ENCODE data around the gene DHX35.

DNA sequence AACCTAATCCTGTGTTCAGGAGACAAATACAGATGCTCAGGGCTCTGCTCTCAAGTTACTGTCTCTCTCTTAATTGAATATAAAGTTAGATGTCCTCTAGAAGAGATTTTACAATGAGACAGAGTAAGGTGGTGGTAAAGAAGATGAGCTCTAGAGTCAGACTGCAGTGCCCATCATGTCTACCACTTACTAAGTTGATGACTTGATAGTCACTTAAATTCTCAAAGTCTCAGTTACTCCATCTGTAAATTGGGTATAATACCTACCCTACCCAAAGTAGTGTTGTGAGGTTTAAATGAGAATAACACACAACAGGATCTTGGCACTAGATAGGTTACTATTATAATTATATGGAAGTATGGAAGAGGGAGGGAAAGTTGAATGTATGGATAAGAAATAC, 1.6 kb downstream of the DHX35 start:
- TF ChIP-seq ZEB2 (tag by site-specific recombination; IDR thresholded peaks at IDR 0.05) (no peak), YY1 (tag by site-specific recombination; IDR thresholded peaks at IDR 0.05) (no peak), ZBTB21 (tag by site-specific recombination; IDR thresholded peaks at IDR 0.05) (no peak), ZNF155 (tag by site-specific recombination; IDR thresholded peaks at IDR 0.05) (no peak), ZNF112 (tag by site-specific recombination; IDR thresholded peaks at IDR 0.05) (no peak), ZBTB8A (tag by site-specific recombination; IDR thresholded peaks at IDR 0.05) (no peak), HOXA7 (CRISPR knock-in tag; IDR thresholded peaks at IDR 0.05; ENCODE audit: borderline replicate concordance) (no peak), ZNF121 (tag by site-specific recombination; IDR thresholded peaks at IDR 0.05) (no peak)
- TF ChIP-seq, protein P1, sequence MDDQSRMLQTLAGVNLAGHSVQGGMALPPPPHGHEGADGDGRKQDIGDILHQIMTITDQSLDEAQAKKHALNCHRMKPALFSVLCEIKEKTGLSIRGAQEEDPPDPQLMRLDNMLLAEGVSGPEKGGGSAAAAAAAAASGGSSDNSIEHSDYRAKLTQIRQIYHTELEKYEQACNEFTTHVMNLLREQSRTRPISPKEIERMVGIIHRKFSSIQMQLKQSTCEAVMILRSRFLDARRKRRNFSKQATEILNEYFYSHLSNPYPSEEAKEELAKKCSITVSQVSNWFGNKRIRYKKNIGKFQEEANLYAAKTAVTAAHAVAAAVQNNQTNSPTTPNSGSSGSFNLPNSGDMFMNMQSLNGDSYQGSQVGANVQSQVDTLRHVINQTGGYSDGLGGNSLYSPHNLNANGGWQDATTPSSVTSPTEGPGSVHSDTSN (CRISPR knock-in tag; IDR thresholded peaks at IDR 0.05), result no peak
- TF ChIP-seq, protein P2, sequence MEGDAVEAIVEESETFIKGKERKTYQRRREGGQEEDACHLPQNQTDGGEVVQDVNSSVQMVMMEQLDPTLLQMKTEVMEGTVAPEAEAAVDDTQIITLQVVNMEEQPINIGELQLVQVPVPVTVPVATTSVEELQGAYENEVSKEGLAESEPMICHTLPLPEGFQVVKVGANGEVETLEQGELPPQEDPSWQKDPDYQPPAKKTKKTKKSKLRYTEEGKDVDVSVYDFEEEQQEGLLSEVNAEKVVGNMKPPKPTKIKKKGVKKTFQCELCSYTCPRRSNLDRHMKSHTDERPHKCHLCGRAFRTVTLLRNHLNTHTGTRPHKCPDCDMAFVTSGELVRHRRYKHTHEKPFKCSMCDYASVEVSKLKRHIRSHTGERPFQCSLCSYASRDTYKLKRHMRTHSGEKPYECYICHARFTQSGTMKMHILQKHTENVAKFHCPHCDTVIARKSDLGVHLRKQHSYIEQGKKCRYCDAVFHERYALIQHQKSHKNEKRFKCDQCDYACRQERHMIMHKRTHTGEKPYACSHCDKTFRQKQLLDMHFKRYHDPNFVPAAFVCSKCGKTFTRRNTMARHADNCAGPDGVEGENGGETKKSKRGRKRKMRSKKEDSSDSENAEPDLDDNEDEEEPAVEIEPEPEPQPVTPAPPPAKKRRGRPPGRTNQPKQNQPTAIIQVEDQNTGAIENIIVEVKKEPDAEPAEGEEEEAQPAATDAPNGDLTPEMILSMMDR (tag by site-specific recombination; IDR thresholded peaks at IDR 0.05), result no peak

Measured in HEK293 (cell line).